Prostate gland (tissue), 2 donors: ENCODE measurements around the gene POSTN.

Experiments used
- CTCF ChIP-seq, 4 experiments: fragments of 200-600 bp in 2 of 4; fragments of 450-650 bp in 2 of 4; sonication (generic) in 2 of 4; IDR thresholded peaks; 1 replicate in 3 of 4; 2 replicates in 1 of 4; pipeline ENCODE4 v1.5.1; 2016 to 2019; ENCODE audit warnings: antibody characterized with exemption in 4 of 4, mild to moderate bottlenecking in 2 of 4, moderate library complexity in 2 of 4
- POLR2A ChIP-seq: fragments of 450-650 bp; IDR thresholded peaks from one replicate; pipeline ENCODE4 v1.6.1; 2016; ENCODE audit warnings: antibody characterized with exemption, mild to moderate bottlenecking
- POLR2AphosphoS5 ChIP-seq: sonication (generic); formaldehyde crosslinking; IDR thresholded peaks from one replicate; pipeline ENCODE4 v1.6.1; 2017; ENCODE audit warnings: antibody characterized with exemption

- TF ChIP-seq POLR2AphosphoS5 (no peak), CTCF (IDR thresholded peaks at IDR 0.05) (no peak), POLR2A (no peak)
Measured at GRCh38 chr13:37645181-37645740, 46.7 kb upstream of the POSTN start.
